HEK293T (cell line): ENCODE results near the gene SETD6.

Experiments used
- CTCF ChIA-PET: fragments of 350-600 bp; formaldehyde crosslinking; extraction: SDS; loops from one replicate; lab custom pipeline; 2021; ENCODE audit warnings: antibody characterized with exemption, inconsistent platforms; lab: Yijun Ruan, JAX
- POLR2A ChIA-PET: fragments of 350-600 bp; formaldehyde crosslinking; extraction: SDS; loops from one replicate; lab custom pipeline; 2020; ENCODE audit warnings: antibody characterized with exemption, inconsistent platforms; lab: Yijun Ruan, JAX
- DNase-seq: peaks from one replicate; pipeline ENCODE4 v3.0.0; 2012; ENCODE audit warnings: mixed read lengths; ENCODE audit errors: extremely low spot score
- ARNT ChIP-seq: fragments of 450-650 bp; IDR thresholded peaks from 2 replicates; pipeline ENCODE4 v1.6.1; 2017; ENCODE audit warnings: mild to moderate bottlenecking
- BHLHE40 ChIP-seq: fragments of 450-650 bp; IDR thresholded peaks from 2 replicates; pipeline ENCODE4 v1.6.1; 2016; ENCODE audit warnings: mild to moderate bottlenecking, moderate library complexity, borderline replicate concordance
- CTBP1 ChIP-seq: fragments of 450-650 bp; IDR thresholded peaks from 2 replicates; pipeline ENCODE4 v1.6.1; 2016; ENCODE audit warnings: borderline replicate concordance
- ELF4 ChIP-seq: fragments of 450-650 bp; IDR thresholded peaks from 2 replicates; pipeline ENCODE4 v1.6.1; 2017; ENCODE audit warnings: antibody characterized with exemption
- FOXA1 ChIP-seq: fragments of 450-650 bp; IDR thresholded peaks from 2 replicates; pipeline ENCODE4 v1.6.1; 2016; ENCODE audit warnings: mild to moderate bottlenecking
- FOXK2 ChIP-seq: fragments of 450-650 bp; IDR thresholded peaks from 2 replicates; pipeline ENCODE4 v1.6.1; 2016; ENCODE audit warnings: mild to moderate bottlenecking
- FOXM1 ChIP-seq: fragments of 450-650 bp; IDR thresholded peaks from 2 replicates; pipeline ENCODE4 v1.6.1; 2017; ENCODE audit warnings: mild to moderate bottlenecking, borderline replicate concordance
- HDGF ChIP-seq: fragments of 450-650 bp; IDR thresholded peaks from 2 replicates; pipeline ENCODE4 v1.6.1; 2017; ENCODE audit warnings: antibody characterized with exemption, borderline replicate concordance
- L3MBTL2 ChIP-seq: fragments of 450-650 bp; conservative IDR thresholded peaks from 2 replicates; pipeline ENCODE4 v1.6.1; 2016; ENCODE audit warnings: mild to moderate bottlenecking
- LEF1 ChIP-seq: fragments of 450-650 bp; IDR thresholded peaks from 2 replicates; pipeline ENCODE4 v1.6.1; 2017; ENCODE audit warnings: mild to moderate bottlenecking, borderline replicate concordance
- NFRKB ChIP-seq: fragments of 450-650 bp; IDR thresholded peaks from 2 replicates; pipeline ENCODE4 v1.6.1; 2016; ENCODE audit warnings: mild to moderate bottlenecking, moderate library complexity
- PKNOX1 ChIP-seq: fragments of 450-650 bp; IDR thresholded peaks from 2 replicates; pipeline ENCODE4 v1.6.1; 2016
- SP1 ChIP-seq: fragments of 450-650 bp; IDR thresholded peaks from 2 replicates; pipeline ENCODE4 v1.6.1; 2017
- SUZ12 ChIP-seq: fragments of 450-650 bp; IDR thresholded peaks from 2 replicates; pipeline ENCODE4 v1.6.1; 2016; ENCODE audit warnings: mild to moderate bottlenecking
- TARDBP ChIP-seq: fragments of 450-650 bp; IDR thresholded peaks from 2 replicates; pipeline ENCODE4 v1.6.1; 2016
- ZNF384 ChIP-seq: fragments of 450-650 bp; IDR thresholded peaks from 2 replicates; pipeline ENCODE4 v1.6.1; 2016

The SETD6 gene

GRCh38 chr16:58537124-58537906, 22.0 kb downstream of the SETD6 start:
- TF ChIP-seq ARNT (no peak), ZNF384 (no peak)
- ChIA-PET POLR2A (interaction anchor here (1.1 kb wide), 1 partner anchor 17 kb away, joined by 3 read pairs; no protein-coding TSS in a partner anchor), CTCF (no interaction called here)
- DNase-seq, result no peak

GRCh38 chr16:58541711-58542110, 26.4 kb downstream of the SETD6 start:
- ChIA-PET CTCF (no interaction called here), POLR2A (no interaction called here)
- TF ChIP-seq ARNT, result no peak
- TF ChIP-seq ZNF384, result no peak
- TF ChIP-seq SUZ12, result no peak
- TF ChIP-seq BHLHE40, result no peak
- TF ChIP-seq SP1, result no peak
- no peak for TF ChIP-seq FOXA1
- no peak for TF ChIP-seq PKNOX1
- no peak for TF ChIP-seq CTBP1
- TF ChIP-seq TARDBP, result no peak
- TF ChIP-seq FOXK2, result no peak
- no peak for TF ChIP-seq L3MBTL2
- DNase-seq, result no peak

- ChIA-PET POLR2A (no interaction called here), CTCF (no interaction called here)
- TF ChIP-seq ELF4 (no peak), SUZ12 (no peak), NFRKB (no peak), PKNOX1 (no peak), L3MBTL2 (no peak), BHLHE40 (no peak), TARDBP (no peak), FOXK2 (no peak)
- DNase-seq, result no peak
Observed at GRCh38 chr16:58542291-58542690, 27.0 kb downstream of the SETD6 start.

- ChIA-PET POLR2A (no interaction called here), CTCF (no interaction called here)
- TF ChIP-seq FOXK2, result no peak
- TF ChIP-seq TARDBP, result no peak
- TF ChIP-seq ELF4, result no peak
- no peak for TF ChIP-seq SP1
- no peak for TF ChIP-seq L3MBTL2
- no peak for TF ChIP-seq NFRKB
- TF ChIP-seq FOXA1, result no peak
- no peak for TF ChIP-seq CTBP1
- TF ChIP-seq SUZ12, result no peak
- TF ChIP-seq FOXM1, result no peak
- TF ChIP-seq ARNT, result no peak
- DNase-seq, result no peak
Observed at GRCh38 chr16:58543685-58544084, 28.4 kb downstream of the SETD6 start.

GRCh38 chr16:58548378-58548777, 33.1 kb downstream of the SETD6 start:
- TF ChIP-seq ELF4 (no peak), FOXM1 (no peak), FOXK2 (no peak), SP1 (no peak), LEF1 (no peak), TARDBP (no peak)
- POLR2A ChIA-PET, result no interaction called here
- CTCF ChIA-PET, result no interaction called here
- no peak for DNase-seq

- DNase-seq, result no peak
- ChIA-PET POLR2A (no interaction called here), CTCF (interaction anchor here (0.5 kb wide), 1 partner anchor 53 kb away, joined by 3 read pairs; no protein-coding TSS in a partner anchor)
- TF ChIP-seq FOXA1, result no peak
- TF ChIP-seq SUZ12, result no peak
- no peak for TF ChIP-seq HDGF
- no peak for TF ChIP-seq L3MBTL2
- TF ChIP-seq FOXK2, result no peak
- TF ChIP-seq CTBP1, result no peak
- no peak for TF ChIP-seq ELF4
- TF ChIP-seq ZNF384, result no peak
- no peak for TF ChIP-seq TARDBP
- no peak for TF ChIP-seq BHLHE40
Observed at GRCh38 chr16:58551496-58551895, 36.2 kb downstream of the SETD6 start.

- ChIA-PET POLR2A (no interaction called here), CTCF (no interaction called here)
- TF ChIP-seq FOXK2 (no peak), HDGF (no peak), L3MBTL2 (no peak), SUZ12 (no peak), ZNF384 (no peak), LEF1 (no peak), ELF4 (no peak), SP1 (no peak), FOXM1 (no peak), ARNT (no peak), BHLHE40 (no peak)
- DNase-seq, result no peak
Observed at GRCh38 chr16:58556678-58557077, 41.4 kb downstream of the SETD6 start.

GRCh38 chr16:58563235-58563634, 47.9 kb downstream of the SETD6 start:
- CTCF ChIA-PET, result no interaction called here
- TF ChIP-seq PKNOX1, result no peak
- no peak for TF ChIP-seq ZNF384
- no peak for TF ChIP-seq FOXA1
- no peak for TF ChIP-seq SUZ12
- TF ChIP-seq ELF4, result no peak
- no peak for TF ChIP-seq BHLHE40
- TF ChIP-seq HDGF, result no peak
- no peak for TF ChIP-seq NFRKB
- POLR2A ChIA-PET, result no interaction called here
- no peak for DNase-seq
